HCT116 (cell line): ENCODE measurements around the gene DNHD1. TPM values are rescaled to one million over a fixed set of nuclear protein-coding genes. Genes with fewer than 3 reads are reported as not detected.

Experiments used
- total RNA-seq: library from RNA; stranded (reverse); gene quantifications from one replicate; pipeline ENCODE4 v1.2.1, GENCODE V29; 2021; ENCODE audit not compliant: unreplicated experiment

DNHD1 gene
- total RNA-seq, 1 experiment from 2014 or later: 8.0 TPM

Other genes starting within 250 kb of the DNHD1 start
- gene CCKBR, start 237.4 kb upstream of the DNHD1 start, total RNA-seq: not detected
- gene CAVIN3, start 176.8 kb upstream of the DNHD1 start, total RNA-seq: 18.6 TPM
- 2.8 TPM for gene SMPD1, start 106.8 kb upstream of the DNHD1 start, total RNA-seq
- 12.4 TPM for gene APBB1, start 78.2 kb upstream of the DNHD1 start, total RNA-seq
- 4.6 TPM for gene HPX, start 56.3 kb upstream of the DNHD1 start, total RNA-seq
- 13.4 TPM for gene TRIM3, start 23.3 kb upstream of the DNHD1 start, total RNA-seq
- 77.9 TPM for gene ARFIP2, start 15.9 kb upstream of the DNHD1 start, total RNA-seq
- gene TIMM10B, start 15.8 kb upstream of the DNHD1 start, total RNA-seq: 22.9 TPM
- 17.8 TPM for gene RRP8, start 106.3 kb downstream of the DNHD1 start, total RNA-seq
- gene ILK, start 106.5 kb downstream of the DNHD1 start, total RNA-seq: 73.5 TPM
- 151 TPM for gene TAF10, start 114.9 kb downstream of the DNHD1 start, total RNA-seq
- gene TPP1, start 122.1 kb downstream of the DNHD1 start, total RNA-seq: 44.7 TPM
- 0.30 TPM for gene DCHS1, start 158.5 kb downstream of the DNHD1 start, total RNA-seq
- gene MRPL17, start 186.1 kb downstream of the DNHD1 start, total RNA-seq: 75.0 TPM